Camera-type eye (tissue), 1 donor: Measurements from ENCODE around the gene MCM9. TPM values are rescaled to one million over a fixed set of nuclear protein-coding genes. Genes with fewer than 3 reads are reported as not detected.

ENCODE experiments used
- total RNA-seq: library from RNA; depleted of rRNA; stranded (reverse); fragments of >200 nt; gene quantifications from one replicate; pipeline ENCODE4 v1.2.3, GENCODE V29; 2014

The MCM9 gene
- 28.5 TPM for total RNA-seq

DNA sequence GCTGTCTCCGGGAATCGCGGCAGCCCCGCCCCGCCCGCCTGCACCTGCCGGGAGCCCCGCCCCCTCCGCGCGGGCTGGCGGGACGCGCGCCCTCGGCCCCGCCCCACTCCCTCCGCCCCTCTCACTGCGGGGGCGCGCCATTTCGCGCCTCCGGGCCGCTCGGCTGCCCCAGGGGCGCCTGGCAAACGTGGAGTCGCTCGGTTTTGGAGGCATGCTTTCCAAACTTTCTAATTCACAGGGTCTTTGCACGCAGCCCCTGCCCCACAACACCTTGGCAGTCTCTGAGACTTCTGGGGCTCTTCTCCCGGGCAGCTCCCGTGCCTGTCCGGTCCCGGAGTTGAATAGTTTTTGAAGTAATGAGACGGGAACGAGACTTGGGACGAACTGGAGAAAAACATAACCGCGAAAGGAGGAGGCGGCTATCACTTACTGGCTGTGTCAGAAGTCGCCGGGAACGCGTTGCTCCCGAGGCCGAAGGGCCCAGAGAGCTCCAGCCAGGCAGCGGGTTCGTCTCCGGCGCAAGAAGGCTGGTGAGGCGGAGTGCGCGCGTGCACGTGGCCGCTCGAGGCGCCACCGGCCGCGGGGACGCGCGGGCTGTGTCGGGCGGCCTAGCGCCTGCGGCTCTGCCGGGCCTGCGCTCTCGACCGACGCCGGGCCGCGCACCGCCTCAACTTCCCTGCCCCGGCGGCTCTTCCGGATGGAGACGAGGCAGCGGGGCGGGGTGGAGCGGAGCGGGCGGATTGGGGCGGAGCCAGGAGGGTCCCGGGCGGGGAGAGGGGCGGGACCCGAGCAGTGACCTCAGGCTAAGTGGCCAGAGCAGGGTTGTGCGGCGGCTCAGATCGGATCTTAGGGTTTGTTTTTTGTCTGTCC lies at the start of gene MCM9:
MCM9 (minus strand) TSS at position 699 of the 870 bp plus-strand sequence. CDS start 3,436 bp downstream, outside the sequence.

DNA sequence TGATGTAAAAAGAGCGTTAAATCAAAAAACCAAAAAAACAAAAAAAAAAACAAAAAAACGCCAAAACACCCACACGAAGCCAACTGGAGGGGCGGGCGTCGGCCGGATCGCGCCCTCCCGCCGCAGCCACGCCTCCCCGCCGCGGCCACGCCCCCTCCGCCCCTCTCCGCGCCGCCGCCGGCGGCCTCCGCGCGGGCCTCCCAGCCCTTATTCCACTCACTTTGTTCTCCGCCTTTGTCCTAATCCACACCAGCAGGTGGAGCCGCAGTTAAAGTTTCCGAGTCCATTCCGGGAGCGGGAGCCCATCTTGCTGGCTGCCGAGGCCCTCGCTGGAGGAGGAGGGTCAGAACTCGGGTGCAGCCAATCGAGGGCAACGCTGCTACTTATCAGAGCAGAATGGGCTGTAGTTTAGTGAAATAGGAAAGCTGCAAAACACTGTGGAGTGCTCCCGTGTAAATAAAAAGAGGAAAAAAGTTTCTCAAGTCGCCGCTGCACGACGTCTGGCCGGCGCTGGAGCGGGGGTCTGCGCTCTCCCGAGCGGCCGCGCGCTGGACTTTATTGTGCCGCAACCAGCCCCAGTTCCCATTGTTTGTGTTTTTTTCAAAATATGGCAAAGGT lies 41.0 kb downstream of the MCM9 start, which contains the start of gene ASF1A:
ASF1A (plus strand) TSS at position 346 of the 618 bp plus-strand sequence; CDS start at position 608, 262 bp downstream.

Other genes with a start within 250 kb of the MCM9 start
- 35.4 TPM for gene ASF1A, start 41.0 kb downstream of the MCM9 start, total RNA-seq
- 29.1 TPM for gene FAM184A, start 143.5 kb upstream of the MCM9 start, total RNA-seq